ENCODE measurements around the gene PRPS1L1. TPM values are rescaled to one million over a fixed set of nuclear protein-coding genes. Genes with fewer than 3 reads are reported as not detected.

The PRPS1L1 gene
- polyA plus RNA-seq, 1 of the 3 experiments (the other 2 are of a cell fraction), result not detected

- Histone ChIP-seq H3K27ac (ENCODE audit: low read depth in 2 of 2, low read length in 1 of 2) (no peak overlapping the region), H3K4me2 (no peak overlapping the region), H3K4me3 (ENCODE audit: low read depth in 2 of 2, low read length in 1 of 2) (no peak overlapping the region), H3K79me2 (ENCODE audit: insufficient read depth) (no peaks in the 10 kb centered on the region), H3K9me3 (no peaks in the 10 kb centered on the region), H3K4me1 (ENCODE audit: control insufficient read depth in 1 of 2, insufficient read depth in 2 of 2, low read depth in 1 of 2, low read length in 1 of 2) (no peaks in the 10 kb centered on the region; a peak in 1 of 4 replicates), H3F3A (replicated peaks; ENCODE audit: insufficient read depth) (no peaks in the 10 kb centered on the region), H3K36me3 (replicated peaks in 1 of 2; ENCODE audit: control insufficient read depth in 1 of 2, insufficient read depth in 2 of 2, low read length in 1 of 2) (no peaks in the 10 kb centered on the region), H3K9me2 (no peaks in the 10 kb centered on the region), H4K20me1 (ENCODE audit: insufficient read depth) (no peaks in the 10 kb centered on the region), H3K9ac (no peak overlapping the region), H2AFZ (ENCODE audit: low read depth) (no peak overlapping the region), H3K27me3 (ENCODE audit: insufficient read depth) (peaks cover 8% of the 10 kb centered on the region; the same call in 1 of the 2 replicates)
- DNase-seq, result no peak
- 12% methylated on average over 13 of the region's 13 CpGs for WGBS (ENCODE audit: low lambda C conversion rate)
- ChIA-PET POLR2A (no interaction called here), CTCF (interaction anchor here (0.7 to 1.9 kb wide), 7 partner anchors 8 to 329 kb away, joined by 3 to 10 read pairs (median 3); no protein-coding TSS in a partner anchor)
- TF ChIP-seq RAD21 (IDR thresholded peaks at IDR 0.05; ENCODE audit: low read length) (peak; percentile 40), CTCF (IDR thresholded peaks at IDR 0.05) (peak; percentile 48), ELF1 (IDR thresholded peaks at IDR 0.05) (no peak), NRF1 (IDR thresholded peaks at IDR 0.05; ENCODE audit: low read depth, low read length) (no peak), GATA2 (CRISPR knock-in tag; IDR thresholded peaks at IDR 0.05) (no peak), FOXM1 (IDR thresholded peaks at IDR 0.05; ENCODE audit: low read depth) (no peak), JUND (IDR thresholded peaks at IDR 0.05) (no peak), USF1 (IDR thresholded peaks at IDR 0.05; ENCODE audit: borderline replicate concordance, low read depth) (no peak), EZH2phosphoT487 (IDR thresholded peaks at IDR 0.05; ENCODE audit: borderline replicate concordance, low read depth) (no peak), SMC3 (IDR thresholded peaks at IDR 0.05; ENCODE audit: low read depth, low read length) (0 out of 2 replicates have a peak, but pooled peaks have one; percentile 14)
Observed at GRCh38 chr7:17991866-17992648, 35.6 kb downstream of the PRPS1L1 start.

- H3K4me2 ChIP-seq, result no peak overlapping the region
- CTCF ChIA-PET, result interaction anchor here (0.5 kb wide), 1 partner anchor 430 kb away, joined by 3 read pairs; no protein-coding TSS in a partner anchor
Observed at GRCh38 chr7:17990761-17991160, 36.9 kb downstream of the PRPS1L1 start.

More at GRCh38 chr7:17990761-17991160, 36.9 kb downstream of the PRPS1L1 start:
- H3F3A ChIP-seq (replicated peaks; ENCODE audit: insufficient read depth), result no peaks in the 10 kb centered on the region
- no peaks in the 10 kb centered on the region; a peak in 1 of 4 replicates for H3K4me1 ChIP-seq (ENCODE audit: control insufficient read depth in 1 of 2, insufficient read depth in 2 of 2, low read depth in 1 of 2, low read length in 1 of 2)
- WGBS (ENCODE audit: low lambda C conversion rate), result 14% methylated on average over 3 of the region's 3 CpGs
- H2AFZ ChIP-seq (ENCODE audit: low read depth), result no peak overlapping the region
- H4K20me1 ChIP-seq (ENCODE audit: insufficient read depth), result no peaks in the 10 kb centered on the region
- no peak overlapping the region for H3K4me3 ChIP-seq (ENCODE audit: low read depth in 2 of 2, low read length in 1 of 2)
- TF ChIP-seq GABPA (IDR thresholded peaks at IDR 0.05; ENCODE audit: low read depth), result no peak
- no peak for TF ChIP-seq TCF12 (IDR thresholded peaks at IDR 0.05)
- no peak for TF ChIP-seq SIN3A (IDR thresholded peaks at IDR 0.05; ENCODE audit: borderline replicate concordance, low read depth, low read length)
- TF ChIP-seq RXRA (IDR thresholded peaks at IDR 0.05; ENCODE audit: borderline replicate concordance, low read depth), result no peak
- no peak for TF ChIP-seq NRF1 (IDR thresholded peaks at IDR 0.05; ENCODE audit: low read depth, low read length)
- no peak for TF ChIP-seq GATA2 (CRISPR knock-in tag; IDR thresholded peaks at IDR 0.05)
- TF ChIP-seq RCOR1 (IDR thresholded peaks at IDR 0.05; ENCODE audit: low read length), result no peak
- no peak for TF ChIP-seq JUND (IDR thresholded peaks at IDR 0.05)
- no peak overlapping the region for H3K27ac ChIP-seq (ENCODE audit: low read depth in 2 of 2, low read length in 1 of 2)
- no peak for DNase-seq
- H3K79me2 ChIP-seq (ENCODE audit: insufficient read depth), result no peaks in the 10 kb centered on the region
- H3K9ac ChIP-seq, result no peak overlapping the region
- H3K36me3 ChIP-seq (replicated peaks in 1 of 2; ENCODE audit: control insufficient read depth in 1 of 2, insufficient read depth in 2 of 2, low read length in 1 of 2), result no peaks in the 10 kb centered on the region
- peaks cover 8% of the 10 kb centered on the region; the same call in 1 of the 2 replicates for H3K27me3 ChIP-seq (ENCODE audit: insufficient read depth)
- H3K9me3 ChIP-seq, result no peaks in the 10 kb centered on the region
- no peaks in the 10 kb centered on the region for H3K9me2 ChIP-seq
- POLR2A ChIA-PET, result no interaction called here
